H1 (cell line): Measurements from ENCODE around the gene HEXIM2. TPM values are rescaled to one million over a fixed set of nuclear protein-coding genes. Genes with fewer than 3 reads are reported as not detected.

Experiments
- CTCF ChIA-PET: fragments of 300-600 bp; sonication (Branson Sonifier 250); formaldehyde crosslinking; loops from one replicate; lab custom pipeline; 2021; ENCODE audit not compliant: partially characterized antibody; lab: Charles Lee
- POLR2A ChIA-PET: fragments of 300-600 bp; sonication (Branson Sonifier 250); formaldehyde crosslinking; loops from one replicate; lab custom pipeline; 2021; ENCODE audit warnings: inconsistent platforms; ENCODE audit not compliant: partially characterized antibody; lab: Charles Lee
- DNase-seq, 2 experiments: peaks; one replicate each; pipeline versions ENCODE4 v3.0.0 to v3.0.0-alpha.2; 2010 to 2022; ENCODE audit warnings: low spot score in 2 of 2, low read depth in 1 of 2, mixed read lengths in 1 of 2
- FAIRE-seq: peaks from 2 replicates; lab custom pipeline; 2011; peaks lifted over from hg19 to GRCh38; lab: Jason Lieb, UNC
- H2AFZ ChIP-seq: 2 replicates; pipeline ENCODE4 v1.8.1; 2012; ENCODE audit warnings: low read length, inconsistent platforms
- H2AK5ac ChIP-seq: 2 replicates; pipeline ENCODE4 v1.6.1; 2013; ENCODE audit warnings: low read depth, low read length
- H2BK120ac ChIP-seq: replicated peaks from 2 replicates; pipeline ENCODE3; 2013; ENCODE audit warnings: low read depth, low read length, inconsistent platforms
- H2BK12ac ChIP-seq: 2 replicates; pipeline ENCODE4 v1.6.1; 2013; ENCODE audit warnings: low read depth, low read length
- H2BK15ac ChIP-seq: 2 replicates; pipeline ENCODE4 v1.6.1; 2013; ENCODE audit warnings: low read length
- H2BK20ac ChIP-seq: 2 replicates; pipeline ENCODE4 v1.6.1; 2013; ENCODE audit warnings: low read length
- H2BK5ac ChIP-seq: 2 replicates; pipeline ENCODE4 v1.6.1; 2013; ENCODE audit warnings: low read depth, low read length
- H3K14ac ChIP-seq: 2 replicates; pipeline ENCODE4 v1.6.1; 2013; ENCODE audit warnings: inconsistent platforms; ENCODE audit not compliant: insufficient read length
- H3K18ac ChIP-seq: 2 replicates; pipeline ENCODE4 v1.6.1; 2013; ENCODE audit warnings: low read length; ENCODE audit errors: extremely low read depth
- H3K23ac ChIP-seq: 2 replicates; pipeline ENCODE4 v1.6.1; 2013; ENCODE audit warnings: inconsistent platforms; ENCODE audit not compliant: insufficient read length
- H3K23me2 ChIP-seq: 2 replicates; pipeline ENCODE4 v1.6.1; 2013; ENCODE audit warnings: low read depth, low read length
- H3K27ac ChIP-seq: 2 replicates; pipeline ENCODE4 v1.6.1; 2011; ENCODE audit warnings: low read depth, low read length, inconsistent platforms
- H3K27me3 ChIP-seq, 4 experiments: replicated peaks in 1 of 4; 1 replicate in 1 of 4; 2 replicates in 3 of 4; pipeline versions ENCODE4 v1.6.1 to v1.8.1; 2011 to 2013; ENCODE audit warnings: low read length in 3 of 4, mild to moderate bottlenecking in 3 of 4, inconsistent platforms in 2 of 4, mixed read lengths in 2 of 4, moderate library complexity in 1 of 4; ENCODE audit not compliant: control insufficient read depth in 3 of 4, insufficient read depth in 3 of 4; ENCODE audit errors: extremely low read depth in 1 of 4
- H3K36me3 ChIP-seq, 4 experiments: 2 replicates each; pipeline versions ENCODE4 v1.6.1 to v1.8.1; 2011 to 2013; ENCODE audit warnings: mild to moderate bottlenecking in 4 of 4, low read length in 3 of 4, moderate library complexity in 2 of 4, control low read depth in 1 of 4, inconsistent platforms in 1 of 4; ENCODE audit not compliant: insufficient read depth in 4 of 4, control insufficient read depth in 2 of 4
- H3K4ac ChIP-seq: replicated peaks from 2 replicates; pipeline ENCODE3; 2013; ENCODE audit warnings: low read length, low read depth, mixed read lengths, inconsistent platforms; ENCODE audit not compliant: insufficient read length
- H3K4me1 ChIP-seq, 4 experiments: replicated peaks in 1 of 4; 1 replicate in 1 of 4; 2 replicates in 3 of 4; pipeline versions ENCODE4 v1.6.1 to v1.8.1; 2011 to 2013; ENCODE audit warnings: low read length in 3 of 4, inconsistent platforms in 2 of 4, mixed read lengths in 1 of 4; ENCODE audit not compliant: insufficient read depth in 4 of 4, control insufficient read depth in 3 of 4
- H3K4me2 ChIP-seq, 2 experiments: 2 replicates each; pipeline versions ENCODE4 v1.6.1 to v1.8.1; 2011 to 2013; ENCODE audit warnings: low read depth in 2 of 2, low read length in 2 of 2, control low read depth in 1 of 2, inconsistent platforms in 1 of 2, mild to moderate bottlenecking in 1 of 2; ENCODE audit not compliant: insufficient read depth in 1 of 2
- H3K4me3 ChIP-seq, 4 experiments: fragments of 200-600, 300-600 bp in 1 of 4; sonication (generic), shearing (Covaris generic), sonication (Bioruptor Twin) in 1 of 4; 2 replicates each; pipeline versions ENCODE4 v1.5.1 to v1.8.1; 2011 to 2016; ENCODE audit warnings: low read length in 4 of 4, low read depth in 3 of 4, control low read depth in 2 of 4, inconsistent platforms in 2 of 4, mild to moderate bottlenecking in 2 of 4, mixed read lengths in 1 of 4, moderate library complexity in 1 of 4; ENCODE audit not compliant: insufficient read depth in 2 of 4; ENCODE audit errors: extremely low read depth in 1 of 4
- H3K56ac ChIP-seq: replicated peaks from 2 replicates; pipeline ENCODE3; 2013; ENCODE audit warnings: low read depth, mild to moderate bottlenecking, mixed read lengths, low read length, inconsistent platforms; ENCODE audit not compliant: insufficient read length
- H3K79me1 ChIP-seq: 2 replicates; pipeline ENCODE4 v1.6.1; 2013; ENCODE audit warnings: low read depth, low read length, control low read depth
- H3K79me2 ChIP-seq, 2 experiments: 2 replicates each; pipeline versions ENCODE4 v1.6.1 to v1.8.1; 2012 to 2013; ENCODE audit warnings: low read length in 2 of 2, mild to moderate bottlenecking in 2 of 2, inconsistent platforms in 1 of 2; ENCODE audit not compliant: insufficient read depth in 2 of 2, control insufficient read depth in 1 of 2
- H3K9ac ChIP-seq, 4 experiments: replicated peaks in 1 of 4; 1 replicate in 1 of 4; 2 replicates in 3 of 4; pipeline versions ENCODE4 v1.6.1 to v1.8.1; 2011 to 2013; ENCODE audit warnings: low read depth in 3 of 4, low read length in 3 of 4, control low read depth in 2 of 4, mild to moderate bottlenecking in 2 of 4, moderate library complexity in 2 of 4, inconsistent platforms in 1 of 4; ENCODE audit errors: extremely low read depth in 1 of 4
- H3K9me3 ChIP-seq, 2 experiments: 2 replicates each; pipeline versions ENCODE4 v1.6.1 to v1.8.1; 2012 to 2013; ENCODE audit warnings: mild to moderate bottlenecking in 2 of 2, moderate library complexity in 2 of 2, control low read depth in 1 of 2, inconsistent platforms in 1 of 2, low read depth in 1 of 2, low read length in 1 of 2, mixed read lengths in 1 of 2; ENCODE audit not compliant: insufficient read depth in 2 of 2
- H4K20me1 ChIP-seq, 2 experiments: replicated peaks in 1 of 2; 2 replicates each; pipeline versions ENCODE3 to v1.8.1; 2011 to 2013; ENCODE audit warnings: inconsistent platforms in 2 of 2, low read length in 2 of 2, mild to moderate bottlenecking in 1 of 2; ENCODE audit not compliant: insufficient read depth in 2 of 2, control insufficient read depth in 1 of 2
- H4K5ac ChIP-seq: 2 replicates; pipeline ENCODE4 v1.6.1; 2013; ENCODE audit warnings: low read length, low read depth, mixed read lengths, inconsistent platforms; ENCODE audit not compliant: insufficient read length
- H4K8ac ChIP-seq: 2 replicates; pipeline ENCODE4 v1.8.0; 2013; ENCODE audit warnings: mild to moderate bottlenecking, moderate library complexity, low read length, inconsistent platforms; ENCODE audit not compliant: insufficient read depth; ENCODE audit errors: extremely low read depth
- H4K91ac ChIP-seq: replicated peaks from 2 replicates; pipeline ENCODE3; 2013; ENCODE audit warnings: low read length, mixed read lengths, inconsistent platforms; ENCODE audit not compliant: insufficient read length
- CBX5 ChIP-seq: fragments of 300-800, 300-1000 bp; sonication (generic); IDR thresholded peaks from 2 replicates; pipeline ENCODE4 v1.7.1; 2016; ENCODE audit warnings: antibody characterized with exemption, low read length, low read depth
- CEBPB ChIP-seq: IDR thresholded peaks from 2 replicates; pipeline ENCODE4 v1.6.1; 2012; ENCODE audit warnings: low read depth, low read length
- CHD2 ChIP-seq: IDR thresholded peaks from 2 replicates; pipeline ENCODE4 v1.6.1; 2012; ENCODE audit warnings: low read length, improper control_type of control experiment
- EZH2 ChIP-seq: fragments of 200-600 bp; sonication (generic); IDR thresholded peaks from 2 replicates; pipeline ENCODE4 v1.7.1; 2012; ENCODE audit warnings: low read depth, mild to moderate bottlenecking, moderate library complexity, low read length, inconsistent platforms; ENCODE audit not compliant: severe bottlenecking
- GABPA ChIP-seq: IDR thresholded peaks from 2 replicates; pipeline ENCODE4 v1.6.1; 2011; ENCODE audit warnings: mild to moderate bottlenecking, low read length, moderate library complexity, borderline replicate concordance; ENCODE audit not compliant: insufficient read depth
- HDAC2 ChIP-seq, 2 experiments: fragments of 300-600 bp in 1 of 2; sonication (generic) in 1 of 2; IDR thresholded peaks; 2 replicates each; pipeline ENCODE4 v1.6.1; 2011 to 2012; ENCODE audit warnings: low read depth in 2 of 2, low read length in 2 of 2, mild to moderate bottlenecking in 2 of 2, moderate library complexity in 2 of 2, borderline replicate concordance in 1 of 2, inconsistent platforms in 1 of 2
- KDM1A ChIP-seq: fragments of 200-600, 300-600 bp; sonication (generic); IDR thresholded peaks from 2 replicates; pipeline ENCODE4 v1.7.1; 2016; ENCODE audit warnings: mild to moderate bottlenecking, low read length, borderline replicate concordance
- PHF8 ChIP-seq: fragments of 200-600 bp; sonication (generic); conservative IDR thresholded peaks from 2 replicates; pipeline ENCODE4 v1.7.1; 2012; ENCODE audit warnings: low read depth, mild to moderate bottlenecking, inconsistent platforms, low read length, moderate library complexity
- RNF2 ChIP-seq: fragments of 200-900, 300-1000 bp; sonication (generic); IDR thresholded peaks from 2 replicates; pipeline ENCODE4 v1.7.1; 2016; ENCODE audit warnings: borderline replicate concordance, low read depth, mild to moderate bottlenecking, antibody characterized with exemption, low read length; ENCODE audit not compliant: poor library complexity, severe bottlenecking; ENCODE audit errors: missing control alignments
- TAF1 ChIP-seq: IDR thresholded peaks from 2 replicates; pipeline ENCODE4 v1.6.1; 2011; ENCODE audit warnings: mild to moderate bottlenecking, low read depth, low read length
- TEAD4 ChIP-seq: IDR thresholded peaks from 2 replicates; pipeline ENCODE4 v1.6.1; 2012; ENCODE audit warnings: low read depth, low read length, inconsistent platforms, mixed read lengths
- YY1 ChIP-seq: IDR thresholded peaks from 2 replicates; pipeline ENCODE4 v1.6.1; 2011; ENCODE audit warnings: low read depth, mild to moderate bottlenecking, low read length
- ZNF274 ChIP-seq: IDR thresholded peaks from 2 replicates; pipeline ENCODE4 v1.7.0; 2012; ENCODE audit warnings: low read length, borderline replicate concordance; ENCODE audit errors: extremely low read depth
- whole genome bisulfite sequencing, 2 experiments: shearing (Covaris generic) in 1 of 2; methylation state at CpG; one replicate each; pipeline versions ENCODE4 v1.1.6 to v1.1.7; 2013 to 2015; ENCODE audit warnings: low lambda C conversion rate in 2 of 2, mixed read lengths in 2 of 2, inconsistent platforms in 1 of 2, low coverage in 1 of 2, missing lambda C conversion rate in 1 of 2; ENCODE audit not compliant: insufficient replicate concordance in 2 of 2, insufficient coverage in 1 of 2, insufficient read length in 1 of 2; ENCODE audit errors: extremely low coverage in 1 of 2, missing lambda C conversion rate in 1 of 2; 5-methylcytosine and 5-hydroxymethylcytosine counted together
- polyA plus RNA-seq, 7 experiments: library from polyadenylated mRNA; depleted of rRNA in 3 of 7; stranded (reverse) in 5 of 7; unstranded in 2 of 7; fragments of >200 nt in 5 of 7; fragments of 200-250 nt in 2 of 7; gene quantifications; 1 replicate in 5 of 7; 2 replicates in 1 of 7; 4 replicates in 1 of 7; pipeline versions ENCODE4 v1.2.1 to v1.2.3, GENCODE V29; 2011 to 2013; ENCODE audit warnings: missing spikeins in 2 of 7, mixed read lengths in 2 of 7
- total RNA-seq: library from RNA; stranded (reverse); fragmentation: NEBNext Ultra II Directional; extraction: Animal tissue kit (Norgen Biotek cat#: 25700); gene quantifications from 2 replicates; pipeline ENCODE4 v1.2.1, GENCODE V29; 2021

The HEXIM2 gene
- total and polyA plus RNA-seq, 2 of the 8 experiments (the other 6 are each of a cell fraction or from before 2014, with no cell fraction given): 7.5 to 13.2 TPM

DNA sequence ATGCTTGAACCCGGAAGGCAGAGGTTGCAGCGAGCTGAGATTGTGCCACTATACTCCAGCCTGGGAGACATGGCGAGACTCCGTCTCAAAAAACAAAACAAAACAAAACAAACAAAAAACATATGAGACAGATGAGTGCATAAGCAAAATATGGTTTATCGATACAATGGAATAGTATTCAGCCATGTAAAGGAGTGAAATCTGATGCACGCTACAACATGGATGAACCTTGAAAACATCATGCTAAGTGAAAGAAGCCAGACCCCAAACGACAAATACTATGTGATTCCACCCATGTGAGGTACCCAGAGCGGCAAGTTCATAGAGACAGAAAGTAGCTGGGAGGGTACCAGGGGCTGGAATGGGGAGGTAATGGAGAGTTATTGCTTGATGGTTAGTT lies 36.2 kb upstream of the HEXIM2 start:
- Histone ChIP-seq H2AFZ (no peak overlapping the region), H3K14ac (no peak overlapping the region), H3K4ac (no peak overlapping the region), H2BK20ac (no peak overlapping the region), H2BK5ac (no peak overlapping the region), H3K9me3 (no peaks in the 10 kb centered on the region), H3K9ac (no peak overlapping the region), H3K27me3 (no peaks in the 10 kb centered on the region), H2AK5ac (no peak overlapping the region), H3K79me2 (no peaks in the 10 kb centered on the region), H3K23me2 (peaks cover 2% of the 10 kb centered on the region; the same call in 1 of the 2 replicates), H3K23ac (no peak overlapping the region), H4K5ac (no peak overlapping the region), H2BK12ac (no peak overlapping the region), H3K18ac (no peak overlapping the region), H4K8ac (no peak overlapping the region), H3K36me3 (no peaks in the 10 kb centered on the region), H2BK120ac (no peak overlapping the region), H3K4me3 (no peak overlapping the region), H3K4me2 (no peak overlapping the region), H3K79me1 (no peaks in the 10 kb centered on the region), H3K4me1 (peaks cover 0 to 18% (median 10%) of the 10 kb centered on the region in 4 experiments; a peak in 5 of 7 replicates), H4K20me1 (peaks cover 0 to 3% of the 10 kb centered on the region in 2 experiments), H4K91ac (no peak overlapping the region), H3K27ac (no peak overlapping the region), H3K56ac (no peak overlapping the region), H2BK15ac (no peak overlapping the region)
- FAIRE-seq (no peak), DNase-seq (no peak)
- ChIA-PET POLR2A (interaction anchor here (15.8 kb wide), 1 partner anchor 24 kb away, joined by 185 read pairs; the partner anchor contains the start of gene HEXIM1), CTCF (interaction anchor here (0.7 to 8.7 kb wide), 4 partner anchors 9 to 72 kb away, joined by 3 to 69 read pairs (median 10); partner anchors contain the start of gene ACBD4)
- WGBS, 2 experiments: 96% methylated on average over 8 of the region's 8 CpGs; no CpG with 5 or more reads in 1 of the 2 experiments
- TF ChIP-seq KDM1A (no peak), TAF1 (no peak), EZH2 (no peak), CBX5 (no peak), GABPA (no peak), CHD2 (no peak), PHF8 (no peak), YY1 (no peak), HDAC2 (IDR thresholded peaks at IDR 0.05; ENCODE audit: borderline replicate concordance in 1 of 2, low read depth in 2 of 2, low read length in 2 of 2) (no peak), RNF2 (no peak), ZNF274 (no peak), TEAD4 (no peak), CEBPB (no peak)
